NCI-H2196 (cell line): ENCODE data around the gene CHIA.
"Not testable (repeated sequence)": the region's sequence is repeated elsewhere in the genome, so short reads cannot be mapped to it uniquely, and the experiment has no call there.

ENCODE experiments used
- DNase-seq: peaks from one replicate; lab custom pipeline; 2025; ENCODE audit not compliant: unreplicated experiment; lab: John Stamatoyannopoulos, UW

Gene CHIA

DNA sequence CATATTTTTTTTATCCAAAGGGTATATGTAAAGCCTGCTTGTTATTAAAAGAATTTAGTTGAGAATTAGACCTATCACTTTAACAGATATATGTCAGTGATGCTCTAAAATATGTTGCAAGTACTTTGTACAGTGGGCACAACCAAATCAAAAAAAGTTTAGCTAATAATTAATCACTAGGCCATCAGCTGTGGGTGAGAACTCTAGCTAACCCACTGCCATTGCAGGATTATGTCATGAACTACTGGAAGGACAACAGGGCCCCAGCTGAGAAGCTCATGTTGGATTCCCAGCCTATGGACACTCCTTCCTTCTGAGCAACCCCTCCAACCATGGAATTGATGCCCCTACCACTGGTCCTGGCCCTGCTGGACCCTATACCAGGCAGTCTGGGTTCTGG lies 6.8 kb upstream of the CHIA start:
- DNase-seq = no peak

- DNase-seq = no peak
Measured at GRCh38 chr1:111285879-111286278, 4.8 kb upstream of the CHIA start.

- no peak for DNase-seq
Measured at GRCh38 chr1:111286912-111287311, 3.7 kb upstream of the CHIA start.

DNA sequence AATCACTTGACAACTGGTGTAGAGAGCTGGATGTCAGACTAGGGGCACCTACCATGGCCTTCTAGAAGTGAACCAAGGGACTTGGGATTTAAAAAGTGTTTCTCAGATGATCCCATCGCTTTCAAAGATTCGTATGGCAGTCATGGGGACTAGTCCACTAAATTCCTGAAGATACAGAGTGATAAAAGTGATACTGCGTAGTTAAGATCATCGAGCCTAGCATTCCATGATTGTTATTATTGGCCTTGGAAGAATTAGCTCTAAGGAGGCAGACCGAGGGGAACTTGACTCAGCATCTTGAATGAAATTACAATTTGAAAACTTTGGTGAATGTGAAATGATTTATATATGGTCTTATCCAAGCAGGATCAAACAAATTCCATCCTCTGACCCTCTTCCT lies 1.3 kb upstream of the CHIA start:
- DNase-seq = no peak

GRCh38 chr1:111290104-111290503 lies 547 bp upstream of the CHIA start:
- DNase-seq = no peak

DNA sequence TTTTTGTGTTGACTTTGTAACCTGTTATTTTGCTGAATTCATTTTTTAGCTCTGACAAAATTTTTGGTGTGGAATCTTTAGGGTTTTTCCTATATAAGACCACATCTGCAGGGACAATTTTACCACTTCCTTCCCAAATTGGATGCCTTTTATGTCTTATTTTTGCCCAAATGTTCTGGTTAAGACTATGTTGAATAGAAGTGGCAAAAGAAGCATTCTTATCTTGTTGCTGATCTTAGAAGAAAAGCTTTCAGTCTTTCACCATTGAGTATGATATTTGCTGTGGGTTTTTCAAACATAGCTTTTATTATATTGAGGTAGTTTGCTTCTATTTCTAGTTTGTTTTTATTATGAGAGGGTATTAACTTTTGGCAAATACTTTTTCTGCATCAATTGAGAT lies 3.7 kb downstream of the CHIA start:
- DNase-seq = no peak

GRCh38 chr1:111302374-111302773 lies 11.7 kb downstream of the CHIA start:
- no peak for DNase-seq

DNA sequence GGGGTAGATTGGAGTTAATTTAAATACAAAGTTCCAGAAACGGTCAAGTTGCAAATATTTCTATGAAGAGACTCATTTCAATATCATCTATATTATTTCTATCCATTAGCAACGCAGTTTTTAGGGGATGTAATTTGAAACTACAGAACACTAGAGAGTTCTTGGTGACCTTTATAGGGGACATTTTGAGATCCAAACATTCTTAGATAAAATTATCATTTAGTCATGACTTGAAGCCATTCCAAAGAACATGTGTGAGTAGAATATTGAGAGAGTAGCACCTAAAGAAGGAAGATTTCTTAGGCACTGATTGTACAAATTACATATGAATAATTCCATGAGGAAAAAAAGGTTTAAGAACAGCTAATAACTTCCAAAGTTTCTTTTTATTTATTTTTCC lies 19.0 kb downstream of the CHIA start:
- no peak for DNase-seq

DNA sequence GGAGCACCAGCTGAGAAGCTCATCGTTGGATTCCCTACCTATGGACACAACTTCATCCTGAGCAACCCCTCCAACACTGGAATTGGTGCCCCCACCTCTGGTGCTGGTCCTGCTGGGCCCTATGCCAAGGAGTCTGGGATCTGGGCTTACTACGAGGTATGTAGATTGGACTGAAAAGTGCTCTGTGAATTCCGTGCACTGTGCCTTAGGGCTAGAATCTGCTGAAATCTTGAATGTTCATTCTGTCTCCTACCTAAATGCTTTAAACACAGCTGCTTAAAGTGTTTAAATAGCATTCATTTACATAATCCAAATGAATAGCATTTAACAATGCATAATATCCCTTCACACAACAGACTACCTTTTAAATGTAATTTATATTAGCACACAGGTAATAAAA lies 27.9 kb downstream of the CHIA start:
- DNase-seq = no peak

DNA sequence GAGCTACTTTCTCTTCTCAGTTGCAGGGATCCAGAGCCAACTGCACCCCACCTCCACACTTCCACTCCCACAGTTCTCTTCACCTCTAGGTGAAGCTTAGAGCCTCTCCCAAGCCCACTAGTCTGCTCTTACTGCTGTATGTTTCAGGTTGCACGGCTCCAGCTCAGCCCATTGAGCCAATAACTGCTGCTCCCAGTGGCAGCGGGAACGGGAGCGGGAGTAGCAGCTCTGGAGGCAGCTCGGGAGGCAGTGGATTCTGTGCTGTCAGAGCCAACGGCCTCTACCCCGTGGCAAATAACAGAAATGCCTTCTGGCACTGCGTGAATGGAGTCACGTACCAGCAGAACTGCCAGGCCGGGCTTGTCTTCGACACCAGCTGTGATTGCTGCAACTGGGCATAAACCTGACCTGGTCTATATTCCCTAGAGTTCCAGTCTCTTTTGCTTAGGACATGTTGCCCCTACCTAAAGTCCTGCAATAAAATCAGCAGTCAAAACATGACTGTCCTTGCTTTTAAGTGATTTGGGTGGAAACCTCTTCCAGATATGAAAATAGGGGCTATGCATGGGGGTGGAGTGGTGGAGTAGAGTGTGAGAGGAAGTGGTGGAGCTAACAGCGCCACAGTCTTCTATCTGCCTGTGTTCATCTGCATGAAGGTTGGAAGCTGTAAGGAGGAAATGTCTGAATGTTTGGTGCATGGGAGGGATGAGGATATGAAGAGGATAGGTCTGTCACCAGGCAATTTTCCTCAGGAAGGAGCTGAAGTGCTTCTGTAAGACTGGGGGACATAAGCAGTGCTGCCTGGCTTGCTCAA lies 29.6 kb downstream of the CHIA start:
- no peak for DNase-seq

- DNase-seq = no peak
Measured at GRCh38 chr1:111323231-111323630, 32.6 kb downstream of the CHIA start.

DNA sequence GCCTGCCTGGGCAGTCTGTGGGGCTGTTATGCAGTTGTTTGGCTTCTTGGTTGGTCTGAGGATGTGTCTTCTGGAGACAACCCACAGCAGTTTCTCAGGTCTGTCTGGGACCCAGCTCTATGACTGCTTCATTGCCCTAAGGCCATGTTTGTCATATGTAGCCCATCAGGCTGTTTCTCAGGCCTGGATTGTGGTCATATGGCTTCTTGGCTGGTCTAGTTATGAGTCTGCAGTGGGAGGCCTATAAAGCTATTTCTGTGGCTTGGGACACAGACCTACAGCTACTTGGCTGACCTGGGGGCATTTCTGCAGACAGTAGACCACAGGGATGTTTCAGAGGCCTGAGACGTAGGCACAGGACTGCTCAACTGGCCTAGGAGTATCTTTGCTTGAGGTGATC lies 41.5 kb downstream of the CHIA start:
- DNase-seq = no peak

- peak; percentile 26 for DNase-seq
Measured at GRCh38 chr1:111334169-111334568, 43.5 kb downstream of the CHIA start.

DNA sequence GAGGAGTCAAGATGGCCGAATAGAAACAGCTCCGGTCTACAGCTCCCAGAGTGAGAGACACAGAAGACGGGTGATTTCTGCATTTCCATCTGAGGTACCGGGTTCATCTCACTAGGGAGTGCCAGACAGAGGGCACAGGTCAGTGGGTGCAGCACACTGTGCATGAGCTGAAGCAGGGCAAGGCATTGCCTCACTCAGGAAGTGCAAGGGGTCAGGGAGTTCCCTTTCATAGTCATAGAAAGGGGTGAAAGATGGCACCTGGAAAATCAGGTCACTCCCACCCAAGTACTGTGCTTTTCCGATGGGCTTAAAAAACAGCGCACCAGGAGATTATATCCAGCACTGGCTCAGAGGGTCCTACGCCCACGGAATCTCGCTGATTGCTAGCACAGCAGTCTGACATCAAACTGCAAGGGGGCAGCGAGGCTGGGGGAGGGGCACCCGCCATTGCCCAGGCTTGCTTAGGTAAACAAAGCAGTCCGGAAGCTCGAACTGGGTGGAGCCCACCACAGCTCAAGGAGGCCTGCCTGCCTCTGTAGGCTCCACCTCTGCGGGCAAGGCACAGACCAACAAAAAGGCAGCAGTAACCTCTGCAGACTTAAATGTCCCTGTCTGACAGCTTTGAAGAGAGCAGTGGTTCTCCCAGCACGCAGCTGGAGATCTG lies 44.7 kb downstream of the CHIA start:
- DNase-seq = not testable (repeated sequence)

DNA sequence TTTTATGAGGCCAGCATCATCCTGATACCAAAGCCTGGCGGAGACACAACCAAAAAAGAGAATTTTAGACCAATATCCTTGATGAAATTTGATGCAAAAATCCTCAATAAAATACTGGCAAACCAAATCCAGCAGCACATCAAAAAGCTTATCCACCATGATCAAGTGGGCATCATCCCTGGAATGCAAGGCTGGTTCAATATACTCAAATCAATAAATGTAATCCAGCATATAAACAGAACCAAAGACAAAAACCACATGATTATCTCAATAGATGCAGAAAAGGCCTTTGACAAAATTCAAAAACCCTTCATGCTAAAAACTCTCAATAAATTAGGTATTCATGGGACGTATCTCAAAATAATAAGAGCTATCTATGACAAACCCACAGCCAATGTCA lies 48.2 kb downstream of the CHIA start:
- DNase-seq = not testable (repeated sequence)

DNA sequence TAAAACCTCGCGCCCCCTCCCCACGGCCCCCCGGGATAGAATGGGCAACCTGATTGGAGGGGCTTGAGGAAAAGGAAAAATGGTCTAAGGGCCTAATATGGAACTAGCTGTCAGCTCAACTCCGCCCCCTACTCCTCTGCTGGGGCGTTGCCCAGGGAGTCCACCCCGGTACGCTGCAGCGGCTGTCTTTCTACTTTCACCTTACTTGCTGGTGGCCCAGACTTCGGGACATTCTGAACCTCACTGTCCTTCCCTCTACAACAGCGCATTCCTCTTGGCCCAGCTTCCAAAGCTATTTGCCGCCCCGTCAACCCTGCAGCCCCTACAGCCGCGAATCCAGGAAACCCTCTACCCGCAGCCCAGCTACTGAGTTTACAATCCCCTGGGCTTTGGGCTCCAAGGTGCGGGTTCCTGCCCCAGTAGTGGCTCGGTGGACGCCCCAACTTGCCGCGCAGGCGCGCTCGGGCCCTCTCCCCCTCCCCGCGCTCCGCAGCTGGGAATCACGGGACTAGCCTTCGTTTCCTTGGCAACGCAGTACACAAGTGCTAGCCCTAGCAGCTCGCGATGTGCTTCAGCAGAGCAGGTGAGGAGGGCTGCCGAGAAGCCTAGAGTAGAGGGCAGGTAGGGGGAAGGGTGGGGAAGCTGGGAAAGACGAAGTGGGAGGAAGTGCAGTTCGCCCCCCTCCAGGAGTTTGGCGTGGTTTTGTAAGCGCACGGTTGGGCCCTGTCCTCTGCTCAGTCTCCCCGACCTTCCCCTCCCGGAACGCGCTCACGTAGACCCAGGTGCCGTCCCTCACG lies 55.6 kb downstream of the CHIA start:
- peak; percentile 95 for DNase-seq

GRCh38 chr1:111347026-111347425 lies 56.4 kb downstream of the CHIA start:
- no peak for DNase-seq

- no peak for DNase-seq
Measured at GRCh38 chr1:111351700-111352099, 61.0 kb downstream of the CHIA start.

- no peak for DNase-seq
Measured at GRCh38 chr1:111354584-111354983, 63.9 kb downstream of the CHIA start.

- no peak for DNase-seq
Measured at GRCh38 chr1:111358964-111359363, 68.3 kb downstream of the CHIA start.

- no peak for DNase-seq
Measured at GRCh38 chr1:111359376-111359775, 68.7 kb downstream of the CHIA start.

GRCh38 chr1:111360257-111360656 lies 69.6 kb downstream of the CHIA start:
- not testable (repeated sequence) for DNase-seq
